Testis (tissue), 3 donors: ENCODE measurements around the gene LUZP2. TPM values are rescaled to one million over a fixed set of nuclear protein-coding genes. Genes with fewer than 3 reads are reported as not detected.

Experiments
- DNase-seq: peaks from one replicate; pipeline ENCODE4 v3.0.0-alpha.2; 2019
- H3K27ac ChIP-seq, 2 donors: fragments of 200-600 bp; sonication (generic); one replicate each; pipeline ENCODE4 v1.5.1; 2019
- H3K27me3 ChIP-seq: fragments of 200-600 bp; sonication (generic); one replicate; pipeline ENCODE4 v1.5.1; 2019
- H3K36me3 ChIP-seq: fragments of 200-600 bp; sonication (generic); one replicate; pipeline ENCODE4 v1.5.1; 2017; ENCODE audit warnings: low read depth; ENCODE audit errors: missing control alignments
- H3K4me1 ChIP-seq: fragments of 200-600 bp; sonication (generic); one replicate; pipeline ENCODE4 v1.5.1; 2019
- H3K4me3 ChIP-seq, 2 donors: fragments of 200-600 bp; sonication (generic); one replicate each; pipeline ENCODE4 v1.5.1; 2017 to 2019
- H3K9me3 ChIP-seq: fragments of 200-600 bp; sonication (generic); one replicate; pipeline ENCODE4 v1.5.1; 2017
- POLR2A ChIP-seq: fragments of 450-650 bp; IDR thresholded peaks from one replicate; pipeline ENCODE4 v1.6.1; 2017; ENCODE audit warnings: antibody characterized with exemption, mild to moderate bottlenecking, moderate library complexity
- WGBS, 2 donors: methylation state at CpG; one replicate each; pipeline ENCODE4 v1.1.5; 2018; 5-methylcytosine and 5-hydroxymethylcytosine counted together
- intact Hi-C: fragments of 100-400 bp; cut with DNase I; formaldehyde crosslinking; loops from one replicate; pipeline ENCODE4 v1.15.1; 2023; ENCODE audit warnings: low total_unique reads
- polyA plus RNA-seq: library from polyadenylated mRNA; stranded (reverse); fragments of 350-450 nt; fragmentation: Illumina TruSeq; extraction: RNeasy Lipid Tissue Mini Kit (QIAGEN cat#74804); gene quantifications from one replicate; pipeline ENCODE4 v1.2.3, GENCODE V29; 2014; ENCODE audit warnings: low read depth, low replicate concordance; ENCODE audit not compliant: insufficient read depth
- total RNA-seq, 2 donors: library from RNA; depleted of rRNA; stranded (reverse); fragments of >200 nt; gene quantifications; one replicate each; pipeline ENCODE4 v1.2.3, GENCODE V29; 2016
- TF ChIP-seq, protein P1 (sequence below), 3 experiments: fragments of 450-650 bp in 2 of 3; fragments of 200-600 bp in 1 of 3; sonication (generic) in 1 of 3; IDR thresholded peaks; one replicate each; pipeline ENCODE4 v1.5.1; 2016 to 2019; ENCODE audit warnings: antibody characterized with exemption in 3 of 3, mild to moderate bottlenecking in 2 of 3, moderate library complexity in 1 of 3

The LUZP2 gene
- total and polyA plus RNA-seq, 3 donors from 2014 or later, result 0.63 to 0.98 (median 0.74) TPM

DNA sequence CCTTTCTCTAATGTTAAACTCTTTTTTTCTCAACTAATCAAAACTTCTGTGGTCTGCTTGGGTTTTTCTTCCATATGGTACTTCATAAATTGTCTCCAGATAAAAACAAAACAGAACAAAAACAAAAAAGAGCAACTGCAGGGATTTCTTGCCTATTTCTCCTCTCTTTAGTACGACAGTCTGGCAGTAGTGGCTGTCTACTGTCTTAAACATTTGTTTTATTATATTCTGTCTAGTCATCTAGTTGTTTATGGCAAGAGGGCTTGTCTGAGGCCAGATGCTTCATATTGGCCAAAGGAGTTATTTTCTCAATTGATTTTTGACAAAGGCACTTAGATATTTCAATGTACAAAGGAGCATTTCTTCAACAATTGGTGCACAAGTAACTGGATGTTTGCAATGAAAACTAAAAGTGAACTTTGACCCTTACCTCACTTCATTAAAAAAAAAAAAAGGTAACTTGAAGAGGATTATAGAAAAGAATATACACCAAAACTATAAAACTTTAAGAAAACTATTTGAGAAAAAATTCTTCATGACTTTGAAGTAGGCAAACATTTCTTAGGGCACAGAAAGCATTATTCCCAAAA, 404.2 kb downstream of the LUZP2 start:
- no peaks in the 10 kb centered on the region for H3K36me3 ChIP-seq
- no peaks in the 10 kb centered on the region for H3K9me3 ChIP-seq
- H3K4me3 ChIP-seq, result no peak overlapping the region
- no peaks in the 10 kb centered on the region for H3K4me1 ChIP-seq
- TF ChIP-seq, protein P1, sequence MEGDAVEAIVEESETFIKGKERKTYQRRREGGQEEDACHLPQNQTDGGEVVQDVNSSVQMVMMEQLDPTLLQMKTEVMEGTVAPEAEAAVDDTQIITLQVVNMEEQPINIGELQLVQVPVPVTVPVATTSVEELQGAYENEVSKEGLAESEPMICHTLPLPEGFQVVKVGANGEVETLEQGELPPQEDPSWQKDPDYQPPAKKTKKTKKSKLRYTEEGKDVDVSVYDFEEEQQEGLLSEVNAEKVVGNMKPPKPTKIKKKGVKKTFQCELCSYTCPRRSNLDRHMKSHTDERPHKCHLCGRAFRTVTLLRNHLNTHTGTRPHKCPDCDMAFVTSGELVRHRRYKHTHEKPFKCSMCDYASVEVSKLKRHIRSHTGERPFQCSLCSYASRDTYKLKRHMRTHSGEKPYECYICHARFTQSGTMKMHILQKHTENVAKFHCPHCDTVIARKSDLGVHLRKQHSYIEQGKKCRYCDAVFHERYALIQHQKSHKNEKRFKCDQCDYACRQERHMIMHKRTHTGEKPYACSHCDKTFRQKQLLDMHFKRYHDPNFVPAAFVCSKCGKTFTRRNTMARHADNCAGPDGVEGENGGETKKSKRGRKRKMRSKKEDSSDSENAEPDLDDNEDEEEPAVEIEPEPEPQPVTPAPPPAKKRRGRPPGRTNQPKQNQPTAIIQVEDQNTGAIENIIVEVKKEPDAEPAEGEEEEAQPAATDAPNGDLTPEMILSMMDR (IDR thresholded peaks at IDR 0.05), result no peak
- TF ChIP-seq POLR2A, result no peak
- intact Hi-C loops, result no loop called here
- 55 to 83% methylated on average over 1 of the region's 1 CpG for WGBS, 2 donors
- no peak for DNase-seq
- no peaks in the 10 kb centered on the region for H3K27me3 ChIP-seq
- H3K27ac ChIP-seq, result no peak overlapping the region

DNA sequence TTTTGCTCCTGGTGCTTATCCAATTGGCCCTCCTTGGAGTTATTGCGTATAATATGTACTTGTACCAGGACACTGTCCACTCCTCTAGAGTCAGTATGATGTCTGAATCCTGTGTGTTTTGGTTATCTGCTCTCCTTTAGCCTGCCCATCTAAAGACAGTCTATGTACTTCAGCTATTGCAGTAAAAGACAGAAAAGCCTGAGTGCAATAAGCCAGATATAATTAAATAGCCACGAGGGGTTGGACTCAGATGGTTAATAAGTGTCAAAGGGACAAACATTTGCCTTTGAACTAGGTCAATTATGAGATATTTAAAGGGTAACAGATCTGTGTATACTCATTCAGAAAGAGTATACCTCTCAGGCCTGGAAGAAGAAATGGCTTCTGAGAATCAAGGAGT, 406.7 kb downstream of the LUZP2 start:
- Histone ChIP-seq H3K36me3 (no peaks in the 10 kb centered on the region), H3K9me3 (no peaks in the 10 kb centered on the region), H3K27ac (no peak overlapping the region), H3K4me1 (no peaks in the 10 kb centered on the region), H3K4me3 (no peak overlapping the region), H3K27me3 (no peaks in the 10 kb centered on the region)
- DNase-seq, result no peak
- intact Hi-C loops, result no loop called here
- 64 to 69% methylated on average over 2 of the region's 2 CpGs for WGBS, 2 donors
- TF ChIP-seq, protein P1 (IDR thresholded peaks at IDR 0.05), result no peak
- no peak for TF ChIP-seq POLR2A

DNA sequence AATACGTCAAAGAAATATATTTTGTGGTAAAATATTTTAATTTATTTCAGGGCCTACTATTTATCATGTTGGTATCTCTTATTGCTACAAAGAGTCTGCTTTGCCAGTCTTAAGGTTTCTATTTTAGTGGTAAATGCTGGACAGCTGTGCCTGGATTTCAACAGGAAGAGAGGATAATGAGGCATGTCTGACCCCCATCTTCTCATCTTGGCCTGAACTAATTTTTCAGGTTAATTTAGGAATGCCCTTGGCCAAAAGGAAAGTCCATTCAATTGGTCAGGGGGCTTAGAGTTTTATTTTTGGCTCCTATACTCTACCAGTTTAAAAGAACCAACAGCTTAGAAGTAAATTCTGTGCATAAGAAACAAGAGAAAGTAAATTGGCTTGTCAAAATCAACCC, 428.2 kb downstream of the LUZP2 start:
- TF ChIP-seq POLR2A, result no peak
- TF ChIP-seq, protein P1 (IDR thresholded peaks at IDR 0.05), result no peak
- intact Hi-C loops, result no loop called here
- WGBS, 2 donors, result 64 to 74% methylated on average over 1 of the region's 1 CpG
- H3K9me3 ChIP-seq, result no peaks in the 10 kb centered on the region
- DNase-seq, result no peak
- no peak overlapping the region for H3K27ac ChIP-seq
- no peaks in the 10 kb centered on the region for H3K36me3 ChIP-seq
- H3K4me1 ChIP-seq, result no peaks in the 10 kb centered on the region
- no peaks in the 10 kb centered on the region for H3K27me3 ChIP-seq
- H3K4me3 ChIP-seq, result no peak overlapping the region

DNA sequence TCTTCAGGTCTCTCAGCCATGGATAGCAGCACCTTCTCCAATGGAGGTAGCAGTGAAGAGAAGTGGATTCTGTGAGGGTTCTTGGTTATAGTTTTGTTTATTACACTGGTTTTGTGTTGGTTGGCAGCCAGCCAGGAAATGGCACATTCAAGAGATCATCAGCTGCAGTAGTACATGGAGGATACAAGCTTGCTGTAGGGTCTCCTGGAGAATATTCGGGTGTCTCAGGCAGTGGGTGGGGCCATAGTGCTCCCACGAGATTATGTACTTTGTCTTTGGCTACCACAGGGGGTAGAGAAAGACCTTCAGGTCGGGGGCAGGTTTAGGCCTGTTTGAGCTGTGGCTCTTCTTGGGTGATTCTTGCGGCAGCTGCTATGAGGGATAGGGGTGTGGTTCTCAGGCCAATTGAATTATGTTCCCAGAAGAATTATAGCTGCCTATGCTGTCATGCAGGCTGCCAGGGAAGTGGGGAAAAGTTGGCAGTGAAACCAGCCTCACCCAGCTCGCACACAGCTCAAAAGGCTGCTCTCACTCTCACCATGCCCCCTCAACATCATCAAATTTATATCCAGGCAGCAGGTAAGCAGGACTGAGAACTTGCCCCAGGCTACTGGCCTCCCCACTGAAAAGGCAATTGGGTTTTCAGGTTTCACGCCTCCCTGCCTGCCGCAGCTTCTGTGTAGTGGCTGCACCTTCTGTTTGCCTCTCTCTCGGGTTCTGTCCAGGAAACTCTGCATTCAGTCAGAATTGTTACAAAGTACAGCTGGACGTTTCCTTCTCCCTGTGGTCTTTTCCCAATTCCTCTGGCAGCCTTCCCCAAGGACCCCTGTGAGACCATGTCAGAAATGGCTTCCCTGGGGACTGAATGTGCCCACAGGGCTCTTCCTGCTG, 435.5 kb downstream of the LUZP2 start:
- Histone ChIP-seq H3K9me3 (no peaks in the 10 kb centered on the region), H3K27ac (no peak overlapping the region), H3K4me1 (no peaks in the 10 kb centered on the region), H3K4me3 (no peak overlapping the region), H3K36me3 (no peaks in the 10 kb centered on the region), H3K27me3 (no peaks in the 10 kb centered on the region)
- intact Hi-C loops, result no loop called here
- TF ChIP-seq POLR2A, result no peak
- TF ChIP-seq, protein P1 (IDR thresholded peaks at IDR 0.05), result no peak
- no peak for DNase-seq
- WGBS, 2 donors, result 72 to 83% methylated on average over 9 of the region's 9 CpGs
